PC-9 (cell line): ENCODE data around the gene PEMT.

Source experiments
- CTCF ChIP-seq: fragments of 200-600 bp; sonication (generic); conservative IDR thresholded peaks from 2 replicates; pipeline ENCODE4 v1.6.1; 2017; ENCODE audit warnings: mixed run types, antibody characterized with exemption, mild to moderate bottlenecking, moderate library complexity
- EZH2 ChIP-seq: fragments of 200-600 bp; sonication (generic); IDR thresholded peaks from 2 replicates; pipeline ENCODE4 v1.8.0; 2017; ENCODE audit warnings: antibody characterized with exemption, low read depth

DNA sequence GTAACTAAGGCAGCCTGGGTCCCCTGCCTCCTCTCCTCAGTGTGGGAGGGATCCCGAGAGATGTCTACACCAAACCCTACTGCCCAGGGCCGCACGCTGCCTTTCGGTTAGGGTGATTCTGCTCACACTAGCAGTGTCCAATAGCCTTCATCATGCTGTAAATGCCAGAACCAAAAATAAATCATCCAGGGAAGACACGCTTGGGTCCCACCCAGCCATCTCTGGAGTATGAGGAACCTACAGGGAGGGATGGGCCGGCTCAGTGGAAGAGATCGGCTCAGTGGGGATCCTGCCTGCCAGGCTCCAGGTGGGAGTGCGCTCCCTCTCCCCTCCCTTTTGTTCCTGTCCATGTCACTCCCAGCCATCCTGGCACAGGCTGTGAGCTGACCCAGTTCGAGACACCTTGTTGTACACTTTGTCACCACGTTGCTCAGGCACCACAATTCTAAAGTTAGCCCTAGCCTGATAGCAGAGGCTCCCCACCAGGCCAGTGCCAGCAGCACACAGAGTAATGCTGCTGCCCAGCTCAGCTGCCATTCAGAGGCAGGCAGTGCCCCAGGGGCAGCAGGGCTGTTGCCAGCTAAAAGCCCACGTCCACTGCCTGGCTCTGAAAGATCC lies 24.5 kb downstream of the PEMT start:
- TF ChIP-seq CTCF (no peak), EZH2 (no peak)
